ENCODE data around the gene PRDM12.

Gene PRDM12

GRCh38 chr9:130664251-130665028, at the start of gene PRDM12:
TSS of gene PRDM12 (plus strand) at chr9:130664594. CDS start at chr9:130664654, 60 bp downstream.
- no peak for DNase-seq (ENCODE audit: low spot score)

DNA sequence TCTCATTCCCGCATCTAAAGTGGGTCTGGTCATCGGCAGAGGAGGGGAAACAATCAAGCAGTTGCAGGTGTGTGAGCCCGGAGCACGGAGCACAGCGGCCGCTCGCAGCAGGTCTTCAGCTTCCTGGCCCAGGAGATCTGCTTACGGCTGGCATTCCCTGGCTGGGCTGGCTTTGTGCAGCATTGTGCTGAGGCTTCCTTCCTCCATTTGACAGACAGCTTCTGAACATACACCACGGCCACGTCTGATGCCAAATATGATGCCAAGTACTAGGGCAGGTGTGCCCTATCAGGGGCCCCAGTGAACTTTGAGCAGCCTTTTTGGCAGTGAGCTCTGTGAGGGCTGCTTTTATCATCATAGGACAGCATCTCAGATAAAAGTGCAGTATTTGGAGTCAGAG, 47.9 kb upstream of the PRDM12 start:
- DNase-seq (ENCODE audit: low spot score): no peak

GRCh38 chr9:130623466-130623865, 40.9 kb upstream of the PRDM12 start:
- no peak for DNase-seq (ENCODE audit: low spot score)

- no peak for DNase-seq (ENCODE audit: low spot score)
Measured at GRCh38 chr9:130624154-130624553, 40.2 kb upstream of the PRDM12 start.

DNA sequence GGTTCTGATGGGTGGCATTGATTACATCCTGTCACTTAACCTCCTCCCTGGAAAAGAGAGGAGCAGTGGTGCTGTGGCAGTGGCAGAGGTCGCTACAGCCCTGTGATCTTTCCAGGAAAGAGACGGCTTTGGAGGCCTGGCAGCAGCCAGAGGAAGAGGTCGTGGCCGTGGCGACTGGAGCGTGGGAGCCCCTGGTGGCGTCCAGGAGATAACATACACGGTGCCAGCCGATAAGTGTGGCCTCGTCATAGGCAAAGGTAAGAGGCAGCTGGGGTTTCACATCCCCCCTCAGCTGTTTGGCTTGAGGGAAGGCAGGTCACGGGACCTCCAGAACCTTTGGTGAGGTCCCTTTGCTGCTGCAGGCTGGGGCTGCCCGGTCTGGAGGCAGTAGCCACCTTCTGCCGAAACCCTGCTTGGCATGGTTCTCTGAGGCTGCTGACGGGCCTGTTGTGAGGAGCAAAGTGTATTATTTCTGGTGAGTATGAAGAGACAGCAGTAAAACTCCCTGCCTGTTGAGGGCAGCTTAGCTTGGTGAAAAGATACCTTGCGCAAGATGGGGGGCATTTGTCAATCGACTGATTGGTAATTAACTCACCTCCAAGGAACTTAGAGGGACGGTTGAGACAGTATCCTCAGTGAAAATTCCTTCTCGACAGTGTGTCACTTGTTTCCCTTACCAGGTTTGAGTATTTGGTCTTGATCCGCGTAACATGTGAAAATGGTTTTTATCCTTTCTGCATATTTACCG, 38.0 kb upstream of the PRDM12 start:
- no peak for DNase-seq (ENCODE audit: low spot score)

DNA sequence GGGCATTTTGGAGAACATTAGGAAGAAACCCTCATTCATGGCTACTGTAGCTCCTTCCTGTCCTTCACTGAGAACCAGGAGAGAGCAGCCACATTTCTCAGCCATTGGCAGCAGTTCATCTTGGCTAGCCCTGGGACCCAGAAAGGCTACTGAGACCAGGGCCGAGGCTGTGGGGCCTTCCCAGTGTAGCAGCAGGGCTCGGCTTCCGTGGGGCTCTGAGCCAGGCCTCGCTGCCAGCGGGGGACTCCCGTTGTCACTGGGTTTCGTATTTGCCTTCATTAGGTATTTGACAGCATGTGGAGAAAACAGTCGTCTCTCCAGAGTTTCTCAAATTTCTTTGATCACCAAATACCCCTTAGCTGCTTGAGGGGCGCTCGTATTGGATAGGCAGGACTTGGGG, 37.3 kb upstream of the PRDM12 start:
- DNase-seq (ENCODE audit: low spot score): no peak

DNA sequence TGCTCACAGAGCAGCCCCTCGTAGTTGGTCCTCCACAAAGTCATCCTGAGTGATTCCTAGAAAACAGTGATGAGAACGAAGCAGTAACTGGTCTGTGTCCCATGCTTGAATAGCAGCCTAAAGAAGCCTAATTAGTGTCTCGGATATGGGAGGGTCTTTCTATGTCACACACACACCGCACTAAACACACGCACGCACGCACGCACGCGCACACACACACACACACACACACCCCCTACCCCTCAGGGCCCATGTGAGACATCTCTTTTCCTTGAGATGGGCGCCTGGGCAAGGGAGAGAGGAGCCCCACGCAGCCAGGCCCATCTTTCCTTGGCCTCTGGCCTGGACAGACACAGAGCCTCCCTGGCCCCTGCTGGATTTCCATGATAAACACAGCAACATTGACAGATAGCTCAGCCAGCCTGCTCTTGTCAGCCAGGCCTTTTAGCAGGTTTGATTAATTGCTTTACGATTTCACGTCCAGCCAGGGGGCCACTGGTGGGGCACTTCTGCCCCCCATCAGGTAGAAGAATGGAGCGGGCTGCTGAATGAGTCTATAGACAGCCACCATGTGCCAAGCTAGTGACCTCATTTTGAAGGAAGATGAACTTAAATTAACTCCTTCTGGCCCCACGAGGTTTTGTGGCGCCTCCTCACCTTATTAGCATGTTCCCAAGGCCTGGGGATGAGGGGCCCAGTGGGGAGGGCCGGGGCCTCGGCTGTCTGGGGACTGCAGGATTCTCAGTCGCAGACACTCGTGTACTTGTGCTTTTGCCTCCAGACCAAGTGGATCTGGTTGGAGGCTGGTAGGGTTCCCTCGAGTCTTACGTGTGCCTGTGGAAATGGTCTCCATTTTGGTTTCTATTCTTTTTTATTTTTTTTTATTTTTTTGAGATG, 36.2 kb upstream of the PRDM12 start:
- no peak for DNase-seq (ENCODE audit: low spot score)

DNA sequence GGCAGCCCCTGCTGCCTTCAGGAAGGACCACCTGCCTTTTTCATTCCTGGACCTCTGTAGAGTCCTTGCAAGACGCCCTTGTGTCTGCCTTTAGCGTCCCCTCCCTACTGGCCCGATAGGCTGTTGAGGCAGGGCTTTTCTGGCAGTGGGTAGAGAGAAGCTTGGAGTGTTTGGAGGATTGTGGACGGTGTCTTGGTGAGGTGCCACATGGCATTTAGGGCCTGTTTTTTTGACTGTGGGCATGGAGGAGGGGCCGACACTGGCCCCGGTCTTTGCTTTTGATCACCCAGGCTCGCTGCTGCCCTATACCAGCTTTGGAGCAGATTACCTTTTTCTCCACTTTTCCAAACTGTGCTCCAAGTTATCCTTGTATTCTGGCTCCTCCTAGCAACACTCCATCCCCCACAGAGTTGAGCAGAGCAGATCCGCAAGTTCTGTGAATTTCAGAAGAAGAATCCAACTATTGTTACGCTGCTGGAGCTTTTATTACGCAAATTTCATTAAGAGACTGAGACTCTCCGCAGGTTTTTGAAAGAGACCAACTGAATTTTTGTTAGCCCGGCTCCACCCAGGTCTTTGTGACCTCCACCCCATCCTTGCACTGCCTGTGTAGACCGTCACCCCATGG, 34.8 kb upstream of the PRDM12 start:
- DNase-seq (ENCODE audit: low spot score): no peak

- DNase-seq (ENCODE audit: low spot score): no peak
Measured at GRCh38 chr9:130630071-130630450, 34.3 kb upstream of the PRDM12 start.

DNA sequence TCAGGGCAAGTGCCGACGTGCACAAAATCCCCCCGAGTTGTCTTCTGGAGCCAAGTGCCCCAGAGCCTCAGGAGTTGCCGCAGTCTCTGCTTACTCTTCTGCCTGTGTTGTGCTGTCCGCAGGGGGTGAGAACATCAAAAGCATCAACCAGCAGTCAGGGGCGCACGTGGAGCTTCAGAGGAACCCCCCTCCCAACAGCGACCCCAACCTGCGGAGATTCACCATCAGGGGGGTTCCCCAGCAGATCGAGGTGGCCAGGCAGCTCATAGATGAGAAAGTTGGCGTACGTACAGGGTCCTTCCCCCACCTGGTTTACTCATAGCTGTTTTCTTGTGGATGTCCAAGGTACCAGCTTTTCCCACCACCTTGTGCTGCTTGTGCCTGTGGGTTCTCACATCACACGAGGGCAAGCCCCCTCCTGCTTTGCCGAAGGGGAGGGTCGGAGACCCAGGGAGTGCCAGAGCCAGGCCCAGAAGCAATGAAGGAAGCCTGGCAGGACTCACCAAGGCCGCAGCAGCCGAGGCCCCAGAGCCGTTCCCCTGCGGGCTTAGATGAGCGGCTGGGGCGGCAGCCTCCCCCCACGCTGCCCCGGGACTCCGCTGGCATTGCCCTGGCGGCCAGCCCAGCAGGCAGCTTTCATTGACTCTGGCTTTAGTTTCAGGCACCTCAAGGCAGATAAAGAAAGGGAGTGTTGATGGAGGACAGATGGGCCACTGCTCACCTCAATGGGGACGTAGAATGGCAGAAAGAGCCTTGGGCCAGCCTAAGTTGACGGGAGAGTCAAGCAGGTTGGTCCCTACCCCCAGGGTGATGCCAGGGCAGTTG, 33.7 kb upstream of the PRDM12 start:
- no peak for DNase-seq (ENCODE audit: low spot score)

DNA sequence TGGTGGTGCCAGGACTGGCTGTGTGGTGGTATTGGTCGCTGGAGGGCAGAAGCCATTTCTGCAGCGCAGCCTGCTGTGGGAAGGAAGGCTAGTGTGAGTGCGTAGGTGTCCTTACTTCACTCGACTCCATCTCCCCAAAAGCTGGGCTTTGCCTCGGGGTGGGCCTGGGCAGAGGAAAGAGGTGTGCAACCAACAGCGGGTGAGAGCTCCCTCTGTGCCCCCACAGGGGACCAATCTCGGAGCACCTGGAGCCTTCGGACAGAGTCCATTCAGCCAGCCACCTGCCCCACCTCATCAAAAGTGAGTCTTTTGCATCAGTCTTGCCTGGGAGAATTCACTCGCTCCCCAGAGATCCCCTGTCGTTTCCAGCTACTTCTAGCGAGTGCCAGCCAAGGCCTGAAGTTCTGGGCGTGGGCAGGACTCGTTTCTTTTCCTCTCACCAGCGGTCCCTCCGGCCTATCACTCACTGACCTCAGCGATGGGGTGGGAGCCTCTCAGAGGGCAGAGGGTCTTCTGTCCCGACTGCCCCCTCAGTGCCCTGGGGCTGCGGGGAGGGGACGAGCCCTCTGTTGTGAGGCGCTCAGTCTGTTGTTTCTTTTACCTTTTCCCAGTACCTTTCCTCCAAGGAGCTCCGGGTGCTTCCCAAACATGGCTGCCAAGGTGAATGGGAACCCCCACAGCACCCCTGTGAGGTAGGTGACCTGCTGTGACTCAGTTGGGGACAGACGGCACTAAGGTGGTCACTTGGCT, 32.9 kb upstream of the PRDM12 start:
- DNase-seq (ENCODE audit: low spot score): no peak

DNA sequence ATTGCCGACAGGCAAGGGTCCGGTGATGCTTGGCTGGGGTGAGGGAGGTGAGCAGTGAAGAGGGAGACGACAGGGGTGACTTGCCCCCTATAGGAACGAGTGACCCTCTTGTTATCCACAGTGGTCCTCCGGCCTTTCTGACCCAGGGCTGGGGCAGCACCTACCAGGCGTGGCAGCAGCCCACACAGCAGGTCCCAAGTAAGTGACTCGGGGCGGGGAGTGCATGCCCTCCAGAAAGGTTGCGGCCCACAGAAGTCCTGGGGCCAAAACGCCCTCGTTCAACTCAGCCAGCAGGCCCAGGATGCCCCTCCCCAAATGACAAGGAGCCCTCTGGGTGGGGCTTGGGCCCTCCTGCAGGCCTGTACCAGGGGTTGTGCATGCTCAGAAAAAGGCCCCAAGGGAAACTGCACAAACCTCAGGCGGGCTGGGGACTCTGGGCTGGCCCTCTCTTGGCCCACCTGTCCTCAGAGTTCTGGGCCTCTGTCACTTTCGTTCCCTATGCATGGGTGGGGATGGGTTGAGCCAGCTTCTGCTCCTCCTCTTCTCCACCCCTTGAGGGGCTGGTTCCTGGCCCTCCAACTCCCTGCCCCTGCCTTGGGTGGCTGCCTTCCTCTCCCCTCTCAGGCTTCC, 32.2 kb upstream of the PRDM12 start:
- no peak for DNase-seq (ENCODE audit: low spot score)

DNA sequence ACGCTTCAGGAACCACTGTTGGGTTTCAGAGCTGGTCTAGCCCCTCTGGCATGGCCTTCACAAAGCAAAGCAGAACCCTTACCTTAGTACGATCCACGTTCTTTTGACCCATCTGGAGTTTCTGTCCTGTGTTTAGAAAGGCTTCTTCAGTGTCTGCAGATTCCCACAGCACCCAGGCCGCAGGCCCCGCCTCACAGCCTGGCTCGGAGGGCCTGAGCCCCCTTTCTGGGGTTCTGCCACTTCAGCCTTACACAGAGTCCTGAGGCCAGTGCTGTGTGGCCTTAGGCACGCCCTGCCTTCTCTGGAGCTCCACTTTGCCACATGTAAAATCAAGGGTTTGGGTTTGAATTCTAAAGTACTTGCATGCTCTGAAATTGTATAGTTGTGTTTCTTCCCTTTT, 31.6 kb upstream of the PRDM12 start:
- DNase-seq (ENCODE audit: low spot score): no peak

- DNase-seq (ENCODE audit: low spot score): no peak
Measured at GRCh38 chr9:130633336-130634190, 30.8 kb upstream of the PRDM12 start.

DNA sequence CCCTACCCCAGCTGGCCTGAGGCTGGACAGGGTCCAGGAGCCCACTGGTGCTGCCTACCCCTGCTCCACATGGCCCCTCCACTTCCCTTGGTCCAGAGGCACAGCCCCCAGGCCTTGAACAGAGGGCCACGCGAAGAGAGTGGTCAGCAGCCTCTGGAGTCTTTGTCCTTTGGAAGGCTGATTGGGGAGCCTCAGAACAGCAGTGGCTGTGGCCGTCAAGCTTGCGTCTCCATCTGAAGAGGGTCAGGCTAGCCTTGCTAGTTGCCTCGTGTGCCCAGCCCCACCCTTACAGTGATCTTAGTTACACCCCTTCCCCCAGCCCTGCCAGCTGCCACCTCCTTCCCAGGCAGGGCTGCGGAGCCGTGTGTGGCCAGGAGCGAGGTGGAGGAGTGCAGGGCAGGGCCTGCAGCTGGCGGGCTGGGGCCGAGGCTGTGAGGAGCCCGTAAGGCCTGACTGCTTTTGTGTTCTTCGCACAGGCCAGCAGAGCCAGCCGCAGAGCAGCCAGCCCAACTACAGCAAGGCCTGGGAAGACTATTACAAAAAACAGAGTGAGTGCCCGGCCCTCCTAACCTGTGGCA, 30.1 kb upstream of the PRDM12 start:
- DNase-seq (ENCODE audit: low spot score): no peak

GRCh38 chr9:130634801-130635200, 29.6 kb upstream of the PRDM12 start:
- no peak for DNase-seq (ENCODE audit: low spot score)

GRCh38 chr9:130635306-130635705, 29.1 kb upstream of the PRDM12 start:
- DNase-seq (ENCODE audit: low spot score): no peak

Data from AG08395 (cell line).